Adrenal gland (tissue), 12 donors: ENCODE measurements around the gene CD300H. TPM values are rescaled to one million over a fixed set of nuclear protein-coding genes. Genes with fewer than 3 reads are reported as not detected.

Experiments
- DNase-seq, 7 donors: peaks; one replicate each; pipeline ENCODE4 v3.0.0-alpha.2; 2019 to 2020
- H3K27ac ChIP-seq, 5 donors: fragments of 200-600 bp; sonication (generic) in 4 of 5; 1 replicate in 3 of 5; 2 replicates in 2 of 5; pipeline versions ENCODE4 v1.5.1 to v1.8.0; 2016 to 2020; ENCODE audit warnings: mild to moderate bottlenecking in 1 of 5
- H3K27me3 ChIP-seq: fragments of 200-600 bp; 2 replicates; pipeline ENCODE4 v1.8.0; 2021
- H3K36me3 ChIP-seq, 2 donors: fragments of 200-600 bp; replicated peaks in 1 of 2; 1 replicate in 1 of 2; 2 replicates in 1 of 2; pipeline versions ENCODE4 v1.5.1 to v1.8.0; 2018 to 2022
- H3K4me1 ChIP-seq, 2 donors: fragments of 200-600 bp; replicated peaks in 1 of 2; 1 replicate in 1 of 2; 2 replicates in 1 of 2; pipeline versions ENCODE4 v1.5.1 to v1.8.0; 2018 to 2021
- H3K4me3 ChIP-seq, 4 donors: fragments of 200-600 bp; sonication (generic) in 3 of 4; one replicate each; pipeline ENCODE4 v1.5.1; 2016 to 2018
- H3K9me3 ChIP-seq, 3 donors: fragments of 200-600 bp; sonication (generic) in 1 of 3; replicated peaks in 1 of 3; 1 replicate in 2 of 3; 2 replicates in 1 of 3; pipeline versions ENCODE4 v1.5.1 to v1.8.0; 2016 to 2021
- CTCF ChIP-seq, 6 experiments: fragments of 450-650 bp in 4 of 6; fragments of 200-600 bp in 2 of 6; sonication (generic) in 1 of 6; IDR thresholded peaks; 1 replicate in 5 of 6; 2 replicates in 1 of 6; pipeline versions ENCODE4 v1.5.1 to v1.8.0; 2016 to 2021; ENCODE audit warnings: antibody characterized with exemption in 6 of 6, mild to moderate bottlenecking in 2 of 6, moderate library complexity in 1 of 6
- POLR2A ChIP-seq, 2 donors: fragments of 450-650 bp; IDR thresholded peaks; one replicate each; pipeline ENCODE4 v1.6.1; 2017; ENCODE audit warnings: antibody characterized with exemption in 2 of 2, mild to moderate bottlenecking in 2 of 2, moderate library complexity in 1 of 2
- WGBS, 4 donors: extraction: QIAGEN DNeasy Blood & Tissue Kit in 2 of 4; methylation state at CpG; one replicate each; pipeline versions ENCODE4 v1.1.5 to v1.1.7; 2013 to 2017; 5-methylcytosine and 5-hydroxymethylcytosine counted together
- intact Hi-C, 2 donors: fragments of 100-400 bp; cut with DNase I; formaldehyde crosslinking; loops; one replicate each; pipeline versions ENCODE4 v1.14.1 to v1.15.0; 2022 to 2023
- polyA plus RNA-seq, 3 donors: library from polyadenylated mRNA; stranded (reverse); fragments of 200-250 nt in 2 of 3; fragments of 350-450 nt in 1 of 3; fragmentation: Illumina TruSeq in 1 of 3; extraction: RNeasy Lipid Tissue Mini Kit (QIAGEN cat#74804) in 1 of 3; gene quantifications; one replicate each; pipeline ENCODE4 v1.2.3, GENCODE V29; 2013 to 2014
- total RNA-seq, 9 donors: library from RNA; depleted of rRNA in 4 of 9; stranded (reverse); fragments of >200 nt in 4 of 9; fragments of 120-200 nt in 1 of 9; fragmentation: NEBNext Ultra II Directional in 1 of 9; extraction: Animal tissue kit (Norgen Biotek cat#: 25700) in 1 of 9; gene quantifications; one replicate each; pipeline versions ENCODE4 v1.1.0 to v1.2.4, GENCODE V29; 2013 to 2023
- donor health status: healthy with polysubstance abuse.
- donor health status: Bipolar disorder and iron deficiency.
- donor health status: DM: yes; HTN: yes; CAD: no.
- donor health status: DM: no; HTN: no; CAD: no.
- donor health status: DM: no; HTN: no; CAD: no.
- donor health status: DM: yes; HTN: yes; CAD: no.

Gene CD300H
- total and polyA plus RNA-seq, 12 donors: not detected

GRCh38 chr17:74585711-74586110 lies 18.4 kb upstream of the CD300H start:
- TF ChIP-seq CTCF (IDR thresholded peaks at IDR 0.05) (no peak), POLR2A (IDR thresholded peaks at IDR 0.05) (no peak)
- DNase-seq: no peak
- H3K9me3 ChIP-seq: no peaks in the 10 kb centered on the region
- intact Hi-C loops: no loop called here
- no peak overlapping the region for H3K4me3 ChIP-seq
- no peaks in the 10 kb centered on the region for H3K4me1 ChIP-seq
- H3K27ac ChIP-seq: no peak overlapping the region
- H3K36me3 ChIP-seq: no peaks in the 10 kb centered on the region
- H3K27me3 ChIP-seq: no peaks in the 10 kb centered on the region
- 70 to 81% (median 75%) methylated on average over 5 of the region's 5 CpGs for WGBS, 4 donors

GRCh38 chr17:74584292-74585060 lies 17.2 kb upstream of the CD300H start:
- intact Hi-C loops: no loop called here
- DNase-seq: no peak
- no peaks in the 10 kb centered on the region for H3K36me3 ChIP-seq
- H3K9me3 ChIP-seq: no peaks in the 10 kb centered on the region
- no peak overlapping the region for H3K27ac ChIP-seq
- no peaks in the 10 kb centered on the region for H3K4me1 ChIP-seq
- no peaks in the 10 kb centered on the region for H3K27me3 ChIP-seq
- TF ChIP-seq CTCF (IDR thresholded peaks at IDR 0.05): no peak
- TF ChIP-seq POLR2A (IDR thresholded peaks at IDR 0.05): no peak
- H3K4me3 ChIP-seq: no peak overlapping the region
- WGBS, 4 donors: 61 to 78% (median 67%) methylated on average over 14 of the region's 14 CpGs

- Histone ChIP-seq H3K4me3 (no peak overlapping the region), H3K36me3 (no peaks in the 10 kb centered on the region), H3K9me3 (no peaks in the 10 kb centered on the region), H3K27ac (no peak overlapping the region), H3K27me3 (no peaks in the 10 kb centered on the region), H3K4me1 (no peaks in the 10 kb centered on the region)
- no peak for TF ChIP-seq CTCF (IDR thresholded peaks at IDR 0.05)
- no peak for TF ChIP-seq POLR2A (IDR thresholded peaks at IDR 0.05)
- DNase-seq: no peak
- intact Hi-C loops: no loop called here
- 74 to 88% (median 83%) methylated on average over 10 of the region's 10 CpGs for WGBS, 4 donors
Measured at GRCh38 chr17:74582633-74583032, 15.3 kb upstream of the CD300H start.

- TF ChIP-seq POLR2A (IDR thresholded peaks at IDR 0.05): no peak
- TF ChIP-seq CTCF (IDR thresholded peaks at IDR 0.05): no peak
- Histone ChIP-seq H3K4me1 (no peaks in the 10 kb centered on the region), H3K27me3 (no peaks in the 10 kb centered on the region), H3K4me3 (no peak overlapping the region), H3K36me3 (no peaks in the 10 kb centered on the region), H3K27ac (no peak overlapping the region), H3K9me3 (no peaks in the 10 kb centered on the region)
- DNase-seq: no peak
- intact Hi-C loops: no loop called here
- WGBS, 4 donors: 62 to 69% (median 66%) methylated on average over 6 to 7 of the region's 7 CpGs
Measured at GRCh38 chr17:74579900-74580299, 12.6 kb upstream of the CD300H start.
